Mesendoderm (in vitro differentiated cells): ENCODE measurements around the gene SHMT2.

Experiments used
- DNase-seq: peaks from one replicate; pipeline ENCODE4 v3.0.0; 2013
- H2AK5ac ChIP-seq: 2 replicates; pipeline ENCODE4 v1.6.1; 2013; ENCODE audit warnings: low read length, inconsistent platforms
- H2BK120ac ChIP-seq: 2 replicates; pipeline ENCODE4 v1.6.1; 2013; ENCODE audit warnings: low read depth, mild to moderate bottlenecking, low read length, moderate library complexity, mixed read lengths
- H2BK15ac ChIP-seq: replicated peaks from 2 replicates; pipeline ENCODE4 v1.6.1; 2013; ENCODE audit warnings: low read depth, mild to moderate bottlenecking, moderate library complexity
- H2BK5ac ChIP-seq: 2 replicates; pipeline ENCODE4 v1.6.1; 2013; ENCODE audit warnings: low read length, inconsistent platforms
- H3K18ac ChIP-seq: 2 replicates; pipeline ENCODE4 v1.6.1; 2013; ENCODE audit warnings: mild to moderate bottlenecking, low read length, mixed read lengths
- H3K23ac ChIP-seq: one replicate; pipeline ENCODE4 v1.6.1; 2013; ENCODE audit warnings: low read length
- H3K27ac ChIP-seq: 2 replicates; pipeline ENCODE4 v1.5.1; 2013; ENCODE audit warnings: low read depth, mild to moderate bottlenecking, inconsistent platforms, low read length, moderate library complexity
- H3K27me3 ChIP-seq: 2 replicates; pipeline ENCODE4 v1.6.1; 2013; ENCODE audit warnings: low read length, control low read depth, mild to moderate bottlenecking, inconsistent platforms; ENCODE audit not compliant: insufficient read depth, poor library complexity
- H3K36me3 ChIP-seq: 2 replicates; pipeline ENCODE4 v1.6.1; 2013; ENCODE audit warnings: low read length, inconsistent platforms; ENCODE audit not compliant: control insufficient read depth, insufficient read depth
- H3K4ac ChIP-seq: one replicate; pipeline ENCODE4 v1.6.1; 2013; ENCODE audit warnings: low read depth, mild to moderate bottlenecking, low read length, moderate library complexity
- H3K4me1 ChIP-seq: 2 replicates; pipeline ENCODE4 v1.6.1; 2013; ENCODE audit warnings: low read depth, low read length, inconsistent platforms; ENCODE audit not compliant: control insufficient read depth
- H3K4me2 ChIP-seq: 2 replicates; pipeline ENCODE4 v1.6.1; 2013; ENCODE audit warnings: low read length
- H3K4me3 ChIP-seq: 2 replicates; pipeline ENCODE4 v1.5.1; 2013; ENCODE audit warnings: mild to moderate bottlenecking, low read length
- H3K56ac ChIP-seq: one replicate; pipeline ENCODE4 v1.6.1; 2013; ENCODE audit warnings: low read length
- H3K79me1 ChIP-seq: 2 replicates; pipeline ENCODE4 v1.6.1; 2013; ENCODE audit warnings: low read length, inconsistent platforms
- H3K79me2 ChIP-seq: 2 replicates; pipeline ENCODE4 v1.6.1; 2013; ENCODE audit warnings: mild to moderate bottlenecking, low read length; ENCODE audit not compliant: control insufficient read depth, insufficient read depth
- H3K9ac ChIP-seq: 2 replicates; pipeline ENCODE4 v1.6.1; 2013; ENCODE audit warnings: low read length, inconsistent platforms
- H4K5ac ChIP-seq: one replicate; pipeline ENCODE4 v1.6.1; 2013; ENCODE audit warnings: low read length
- H4K8ac ChIP-seq: one replicate; pipeline ENCODE4 v1.6.1; 2013; ENCODE audit warnings: low read depth, mild to moderate bottlenecking, control low read depth, low read length, moderate library complexity
- WGBS: extraction: QIAGEN DNeasy Blood & Tissue Kit; methylation state at CpG from one replicate; pipeline ENCODE4 v1.1.7; 2013; ENCODE audit warnings: low lambda C conversion rate, missing lambda C conversion rate; ENCODE audit not compliant: insufficient coverage; ENCODE audit errors: extremely low coverage; 5-methylcytosine and 5-hydroxymethylcytosine counted together

SHMT2 gene

GRCh38 chr12:57195186-57195585 lies 34.3 kb upstream of the SHMT2 start:
- no peak overlapping the region for H4K5ac ChIP-seq
- H4K8ac ChIP-seq: no peak overlapping the region
- H3K18ac ChIP-seq: no peak overlapping the region
- H3K23ac ChIP-seq: no peak overlapping the region
- H2BK15ac ChIP-seq: no peak overlapping the region
- H3K56ac ChIP-seq: no peak overlapping the region
- no peak overlapping the region for H2BK5ac ChIP-seq
- H3K36me3 ChIP-seq: peaks cover 36% of the 10 kb centered on the region
- no peak overlapping the region for H3K4me2 ChIP-seq
- no peak overlapping the region for H3K9ac ChIP-seq
- no peak overlapping the region for H3K4me3 ChIP-seq
- no peak overlapping the region for H3K4ac ChIP-seq
- WGBS: no CpG with 5 or more reads among the region's 19 CpGs
- H3K79me1 ChIP-seq: no peaks in the 10 kb centered on the region
- no peak for DNase-seq
- no peak overlapping the region for H3K27ac ChIP-seq
- H2BK120ac ChIP-seq: no peak overlapping the region
- no peak overlapping the region for H2AK5ac ChIP-seq
- no peaks in the 10 kb centered on the region for H3K79me2 ChIP-seq
- no peaks in the 10 kb centered on the region for H3K4me1 ChIP-seq
- H3K27me3 ChIP-seq: no peaks in the 10 kb centered on the region

GRCh38 chr12:57195611-57196371 lies 33.7 kb upstream of the SHMT2 start:
- Histone ChIP-seq H4K8ac (no peak overlapping the region), H3K27me3 (no peaks in the 10 kb centered on the region), H3K4ac (no peak overlapping the region), H2BK15ac (no peak overlapping the region), H3K18ac (no peak overlapping the region), H3K4me2 (no peak overlapping the region), H2BK120ac (no peak overlapping the region), H2BK5ac (no peak overlapping the region), H3K27ac (no peak overlapping the region), H3K36me3 (peaks cover 37% of the 10 kb centered on the region), H2AK5ac (no peak overlapping the region), H3K9ac (no peak overlapping the region), H3K4me1 (no peaks in the 10 kb centered on the region), H4K5ac (no peak overlapping the region), H3K4me3 (no peak overlapping the region), H3K23ac (no peak overlapping the region), H3K79me1 (no peaks in the 10 kb centered on the region), H3K79me2 (no peaks in the 10 kb centered on the region), H3K56ac (no peak overlapping the region)
- WGBS: no CpG with 5 or more reads among the region's 34 CpGs
- DNase-seq: no peak

DNA sequence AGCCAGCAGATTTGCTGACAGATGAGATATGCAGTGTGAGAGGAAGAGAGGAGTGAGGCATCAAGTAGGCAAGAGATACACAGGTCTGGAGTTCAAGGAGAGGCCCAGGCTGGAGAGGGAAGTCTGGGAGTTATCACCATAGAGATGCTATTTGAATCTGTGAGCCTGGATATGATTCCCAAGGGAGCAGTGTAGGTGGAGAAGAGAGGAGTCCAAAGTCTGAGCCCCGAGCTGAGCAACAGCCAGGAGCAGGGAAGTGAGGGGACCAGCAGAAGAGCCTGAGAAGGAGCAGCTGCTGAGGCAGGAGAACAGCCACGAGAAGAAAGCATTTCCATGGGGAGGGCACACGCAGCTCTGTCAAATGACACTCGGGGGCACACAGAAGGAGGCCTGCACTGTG lies 33.1 kb upstream of the SHMT2 start:
- H2BK120ac ChIP-seq: no peak overlapping the region
- H3K36me3 ChIP-seq: peaks cover 36% of the 10 kb centered on the region

DNA sequence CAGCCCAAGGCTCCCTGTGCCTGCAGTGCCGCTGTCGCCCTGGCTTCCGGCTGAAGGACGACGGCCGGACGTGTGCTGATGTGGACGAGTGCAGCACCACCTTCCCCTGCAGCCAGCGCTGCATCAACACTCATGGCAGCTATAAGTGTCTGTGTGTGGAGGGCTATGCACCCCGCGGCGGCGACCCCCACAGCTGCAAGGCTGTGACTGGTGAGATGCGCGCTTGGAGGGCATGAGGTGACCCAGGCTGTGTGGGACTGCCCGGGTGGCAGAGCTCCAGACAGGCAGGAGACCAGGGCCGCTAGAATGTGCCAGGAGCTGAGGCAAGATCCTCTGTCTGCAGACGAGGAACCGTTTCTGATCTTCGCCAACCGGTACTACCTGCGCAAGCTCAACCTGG lies 32.6 kb upstream of the SHMT2 start:
- H3K18ac ChIP-seq: no peak overlapping the region
- H2AK5ac ChIP-seq: no peak overlapping the region
- no peak overlapping the region for H2BK5ac ChIP-seq
- H2BK15ac ChIP-seq: no peak overlapping the region
- no peak for DNase-seq
- H3K27ac ChIP-seq: no peak overlapping the region
- no peak overlapping the region for H3K4me2 ChIP-seq
- no peaks in the 10 kb centered on the region for H3K27me3 ChIP-seq
- no peaks in the 10 kb centered on the region for H3K79me1 ChIP-seq
- no peaks in the 10 kb centered on the region for H3K79me2 ChIP-seq
- WGBS: no CpG with 5 or more reads among the region's 22 CpGs
- H3K23ac ChIP-seq: no peak overlapping the region
- H3K56ac ChIP-seq: no peak overlapping the region
- H3K4ac ChIP-seq: no peak overlapping the region
- no peak overlapping the region for H3K9ac ChIP-seq
- no peaks in the 10 kb centered on the region for H3K4me1 ChIP-seq
- H3K36me3 ChIP-seq: peaks cover 31% of the 10 kb centered on the region
- no peak overlapping the region for H4K8ac ChIP-seq
- no peak overlapping the region for H4K5ac ChIP-seq
- no peak overlapping the region for H2BK120ac ChIP-seq
- H3K4me3 ChIP-seq: no peak overlapping the region

More for the DNA sequence above, 33.1 kb upstream of the SHMT2 start:
- Histone ChIP-seq H2AK5ac (no peak overlapping the region), H3K4me1 (no peaks in the 10 kb centered on the region), H3K27ac (no peak overlapping the region), H3K79me1 (no peaks in the 10 kb centered on the region), H3K4me2 (no peak overlapping the region), H3K23ac (no peak overlapping the region), H2BK15ac (no peak overlapping the region), H3K27me3 (no peaks in the 10 kb centered on the region), H4K5ac (no peak overlapping the region), H3K4ac (no peak overlapping the region), H3K18ac (no peak overlapping the region), H3K56ac (no peak overlapping the region), H3K9ac (no peak overlapping the region), H3K4me3 (no peak overlapping the region), H2BK5ac (no peak overlapping the region), H4K8ac (no peak overlapping the region), H3K79me2 (no peaks in the 10 kb centered on the region)
- WGBS: no CpG with 5 or more reads among the region's 4 CpGs
- DNase-seq: no peak

DNA sequence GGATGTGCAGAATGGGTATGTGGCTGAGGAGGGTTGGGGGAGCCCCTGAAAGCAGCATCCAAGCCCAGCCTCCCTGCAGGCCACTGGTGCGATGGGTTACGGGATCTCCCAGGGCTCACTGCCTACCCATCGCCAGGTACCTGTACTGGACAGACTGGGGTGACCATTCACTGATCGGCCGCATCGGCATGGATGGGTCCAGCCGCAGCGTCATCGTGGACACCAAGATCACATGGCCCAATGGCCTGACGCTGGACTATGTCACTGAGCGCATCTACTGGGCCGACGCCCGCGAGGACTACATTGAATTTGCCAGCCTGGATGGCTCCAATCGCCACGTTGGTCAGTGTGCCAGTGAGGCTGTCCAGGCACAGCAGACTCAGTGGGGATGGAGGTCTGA lies 31.2 kb upstream of the SHMT2 start:
- no peak overlapping the region for H3K4me3 ChIP-seq
- no peak overlapping the region for H4K5ac ChIP-seq
- no peak overlapping the region for H4K8ac ChIP-seq
- no peak overlapping the region for H2BK5ac ChIP-seq
- no peak overlapping the region for H2BK120ac ChIP-seq
- no peak overlapping the region for H3K4me2 ChIP-seq
- no peak for DNase-seq
- H3K4me1 ChIP-seq: no peaks in the 10 kb centered on the region
- no peak overlapping the region for H3K56ac ChIP-seq
- peaks cover 23% of the 10 kb centered on the region for H3K36me3 ChIP-seq
- no peak overlapping the region for H3K18ac ChIP-seq
- H3K27ac ChIP-seq: no peak overlapping the region
- H3K4ac ChIP-seq: no peak overlapping the region
- H3K79me2 ChIP-seq: no peaks in the 10 kb centered on the region
- no peak overlapping the region for H2BK15ac ChIP-seq
- H3K23ac ChIP-seq: no peak overlapping the region
- H3K79me1 ChIP-seq: no peaks in the 10 kb centered on the region
- H2AK5ac ChIP-seq: no peak overlapping the region
- H3K27me3 ChIP-seq: no peaks in the 10 kb centered on the region
- no CpG with 5 or more reads among the region's 17 CpGs for WGBS
- H3K9ac ChIP-seq: no peak overlapping the region

DNA sequence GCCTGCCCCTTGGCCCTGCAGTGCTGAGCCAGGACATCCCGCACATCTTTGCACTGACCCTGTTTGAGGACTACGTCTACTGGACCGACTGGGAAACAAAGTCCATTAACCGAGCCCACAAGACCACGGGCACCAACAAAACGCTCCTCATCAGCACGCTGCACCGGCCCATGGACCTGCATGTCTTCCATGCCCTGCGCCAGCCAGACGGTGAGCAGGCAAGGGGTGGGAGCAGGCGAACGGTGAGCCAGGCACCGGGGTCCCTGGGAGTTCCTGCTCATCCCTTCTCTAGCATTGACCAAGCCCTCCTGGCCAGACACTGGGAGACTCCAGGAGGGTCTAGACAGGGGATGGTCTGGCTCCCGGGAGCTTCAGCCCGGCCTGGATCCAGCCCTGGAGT lies 30.3 kb upstream of the SHMT2 start:
- no peak overlapping the region for H4K8ac ChIP-seq
- H3K79me2 ChIP-seq: no peaks in the 10 kb centered on the region
- H3K79me1 ChIP-seq: no peaks in the 10 kb centered on the region
- no peak overlapping the region for H2AK5ac ChIP-seq
- H3K23ac ChIP-seq: no peak overlapping the region
- H3K56ac ChIP-seq: no peak overlapping the region
- H2BK120ac ChIP-seq: no peak overlapping the region
- no peak overlapping the region for H3K9ac ChIP-seq
- no peak overlapping the region for H3K18ac ChIP-seq
- no peak overlapping the region for H3K27ac ChIP-seq
- H3K4me3 ChIP-seq: no peak overlapping the region
- no peaks in the 10 kb centered on the region for H3K27me3 ChIP-seq
- H2BK15ac ChIP-seq: no peak overlapping the region
- peaks cover 20% of the 10 kb centered on the region for H3K36me3 ChIP-seq
- H4K5ac ChIP-seq: no peak overlapping the region
- no peak for DNase-seq
- no peak overlapping the region for H2BK5ac ChIP-seq
- no CpG with 5 or more reads among the region's 15 CpGs for WGBS
- H3K4me1 ChIP-seq: no peaks in the 10 kb centered on the region
- no peak overlapping the region for H3K4me2 ChIP-seq
- no peak overlapping the region for H3K4ac ChIP-seq
